ENCODE measurements around the gene KPTN. TPM values are rescaled to one million over a fixed set of nuclear protein-coding genes. Genes with fewer than 3 reads are reported as not detected.

KPTN gene
- total RNA-seq (2014; rRNA removed), result 8.4 and 8.5 TPM in 2 replicates
- polyA plus RNA-seq (2012), result 11.0 TPM

GRCh38 chr19:47483800-47484690 lies at the start of gene KPTN:
KPTN (minus strand) TSS chr19:47484219; CDS start chr19:47484160, 59 bp downstream.
- DNase-seq (ENCODE audit: low read depth), result peak; percentile 85

GRCh38 chr19:47531640-47532387 lies 47.8 kb upstream of the KPTN start:
- DNase-seq (ENCODE audit: low read depth), result no peak

GRCh38 chr19:47529018-47529742 lies 45.2 kb upstream of the KPTN start:
- DNase-seq (ENCODE audit: low read depth), result no peak

- no peak for DNase-seq (ENCODE audit: low read depth)
These were observed 42.8 kb upstream of the KPTN start for GRCh38 chr19:47526798-47527197.

- no peak for DNase-seq (ENCODE audit: low read depth)
These were observed 39.5 kb upstream of the KPTN start for GRCh38 chr19:47523473-47523872.

GRCh38 chr19:47521473-47522180 lies 37.6 kb upstream of the KPTN start:
- no peak for DNase-seq (ENCODE audit: low read depth)

GRCh38 chr19:47520839-47521238 lies 36.8 kb upstream of the KPTN start:
- no peak for DNase-seq (ENCODE audit: low read depth)

GRCh38 chr19:47520343-47520806 lies 36.4 kb upstream of the KPTN start:
- no peak for DNase-seq (ENCODE audit: low read depth)

- no peak for DNase-seq (ENCODE audit: low read depth)
These were observed 34.8 kb upstream of the KPTN start for GRCh38 chr19:47518854-47519253.

GRCh38 chr19:47518139-47518538 lies 34.1 kb upstream of the KPTN start:
- DNase-seq (ENCODE audit: low read depth), result peak; percentile 81

- DNase-seq (ENCODE audit: low read depth), result peak; percentile 100
These were observed 31.0 kb upstream of the KPTN start, which contains the start of gene NAPA for GRCh38 chr19:47514869-47515588. NAPA (minus strand) TSS chr19:47515063; CDS start chr19:47514940, 123 bp downstream.

GRCh38 chr19:47514151-47514868 lies 30.3 kb upstream of the KPTN start:
- DNase-seq (ENCODE audit: low read depth), result no peak

- DNase-seq (ENCODE audit: low read depth), result no peak
These were observed 28.9 kb upstream of the KPTN start for GRCh38 chr19:47512948-47513319.

GRCh38 chr19:47512183-47512947 lies 28.3 kb upstream of the KPTN start:
- peak; percentile 58 for DNase-seq (ENCODE audit: low read depth)

- DNase-seq (ENCODE audit: low read depth), result peak; percentile 91
These were observed 27.7 kb upstream of the KPTN start for GRCh38 chr19:47511681-47512080.

- DNase-seq (ENCODE audit: low read depth), result peak; percentile 32
These were observed 27.1 kb upstream of the KPTN start for GRCh38 chr19:47511128-47511517.

GRCh38 chr19:47510516-47511127 lies 26.6 kb upstream of the KPTN start:
- DNase-seq (ENCODE audit: low read depth), result no peak

GRCh38 chr19:47509973-47510372 lies 26.0 kb upstream of the KPTN start:
- peak; percentile 80 for DNase-seq (ENCODE audit: low read depth)
